ENCODE results near the gene KIRREL3. TPM values are rescaled to one million over a fixed set of nuclear protein-coding genes. Genes with fewer than 3 reads are reported as not detected.

Gene KIRREL3
- total RNA-seq, 1 donor from 2014 or later: 0.24 TPM

DNA sequence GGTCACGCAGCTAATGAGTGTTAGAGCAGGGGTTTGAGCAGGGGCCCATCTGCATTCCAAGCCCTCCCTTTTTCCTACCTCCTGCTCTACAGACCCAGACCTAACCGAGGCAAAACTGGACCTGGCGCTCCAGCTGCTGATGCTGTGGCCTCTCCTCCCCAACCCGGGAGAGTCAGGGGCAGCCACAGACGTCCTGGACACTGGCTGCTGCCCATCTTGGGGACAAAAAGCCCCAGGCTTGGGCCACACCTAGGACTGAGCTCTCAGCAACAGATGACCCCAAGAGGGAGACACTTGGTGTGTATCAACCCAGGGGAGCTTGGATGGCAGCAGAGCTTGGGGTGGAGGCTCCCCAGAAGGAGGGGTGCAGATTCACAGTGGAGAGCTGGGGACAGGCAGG is 472.5 kb downstream of the KIRREL3 start:
- intact Hi-C loops (cut with DNase I): no loop called here
- ATAC-seq (no peak), DNase-seq (ENCODE audit: missing footprints) (no peak)

DNA sequence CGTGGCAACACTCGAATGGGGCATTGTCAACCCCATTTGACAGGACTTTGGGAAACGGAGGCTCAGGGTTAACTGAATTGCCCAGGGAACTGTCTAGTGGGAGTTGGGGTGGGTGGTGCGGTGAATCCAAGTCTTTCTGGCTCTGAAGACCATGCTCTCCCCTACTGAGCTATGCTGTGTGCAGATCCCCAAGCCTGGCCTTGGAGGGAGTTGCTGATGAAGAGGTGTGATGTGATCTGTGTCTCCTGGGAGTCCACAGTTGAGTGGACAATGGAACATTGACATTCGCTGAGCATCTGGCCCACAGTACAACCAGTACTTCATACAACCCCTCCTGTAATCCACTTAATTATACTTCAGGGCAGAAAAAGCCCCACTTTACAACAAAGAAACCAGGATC is 472.9 kb downstream of the KIRREL3 start:
- ATAC-seq (no peak), DNase-seq (ENCODE audit: missing footprints) (no peak)
- intact Hi-C loops (cut with DNase I): no loop called here

DNA sequence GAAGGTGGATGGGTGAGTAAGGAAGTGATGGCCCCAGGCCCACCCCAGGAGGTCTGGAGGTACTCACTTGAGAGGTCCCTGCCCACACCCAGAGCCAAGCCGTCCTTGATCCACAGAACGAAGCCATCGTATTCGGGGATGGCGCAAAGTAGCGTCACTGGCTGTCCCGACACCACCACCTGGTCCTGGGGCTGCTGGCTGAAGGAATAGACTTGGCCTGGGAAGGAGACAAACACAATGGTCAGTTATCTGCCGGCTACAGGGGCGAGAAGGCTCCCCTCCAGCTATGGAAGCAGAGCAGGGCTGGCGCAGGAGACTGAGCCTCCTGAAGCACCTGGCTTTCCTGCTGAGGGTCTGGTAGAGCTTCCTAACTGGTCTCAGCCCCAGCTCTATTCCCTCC is 474.1 kb downstream of the KIRREL3 start:
- DNase-seq (ENCODE audit: missing footprints): no peak
- intact Hi-C loops (cut with DNase I): no loop called here
- ATAC-seq: no peak

DNA sequence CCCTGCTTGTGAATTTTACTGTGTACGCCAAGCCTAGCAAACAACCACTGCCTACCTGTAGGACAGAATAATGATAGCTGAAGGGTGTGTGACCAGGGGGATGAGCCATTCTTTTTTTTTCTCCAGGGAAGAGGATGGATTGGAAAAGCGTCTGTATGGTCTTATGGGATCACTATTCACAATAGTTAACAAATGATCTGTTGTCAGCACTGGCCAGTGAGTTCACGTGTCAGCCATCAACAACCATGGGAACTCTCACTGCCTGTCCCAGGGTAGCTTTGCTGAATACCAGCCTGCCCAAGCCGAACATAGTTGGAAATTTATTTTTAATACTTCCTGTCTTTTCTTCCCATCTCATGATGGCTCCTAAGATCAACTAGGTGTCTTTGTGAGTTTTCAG is 474.9 kb downstream of the KIRREL3 start:
- intact Hi-C loops (cut with DNase I): no loop called here
- ATAC-seq: no peak
- DNase-seq (ENCODE audit: missing footprints): no peak

DNA sequence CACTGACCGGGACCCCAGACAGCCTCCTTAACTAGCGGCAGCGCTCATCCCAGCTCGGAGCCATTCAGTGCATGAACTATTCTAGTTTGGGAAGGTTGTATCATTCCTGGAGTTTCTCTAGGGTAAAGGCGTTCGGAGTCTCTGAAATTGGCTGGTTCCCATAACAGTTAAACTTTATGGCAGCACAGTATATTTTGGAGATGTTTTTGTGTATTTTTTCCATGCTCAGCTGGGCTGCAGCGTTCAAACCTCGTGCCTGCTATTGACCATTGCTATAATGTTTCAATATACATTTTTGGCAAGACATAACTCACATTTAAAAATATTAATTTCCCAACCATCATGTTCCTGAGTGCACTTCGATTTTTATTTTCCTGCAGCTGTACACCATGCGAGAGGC is 475.4 kb downstream of the KIRREL3 start:
- no peak for ATAC-seq
- intact Hi-C loops (cut with DNase I): no loop called here
- DNase-seq (ENCODE audit: missing footprints): no peak

DNA sequence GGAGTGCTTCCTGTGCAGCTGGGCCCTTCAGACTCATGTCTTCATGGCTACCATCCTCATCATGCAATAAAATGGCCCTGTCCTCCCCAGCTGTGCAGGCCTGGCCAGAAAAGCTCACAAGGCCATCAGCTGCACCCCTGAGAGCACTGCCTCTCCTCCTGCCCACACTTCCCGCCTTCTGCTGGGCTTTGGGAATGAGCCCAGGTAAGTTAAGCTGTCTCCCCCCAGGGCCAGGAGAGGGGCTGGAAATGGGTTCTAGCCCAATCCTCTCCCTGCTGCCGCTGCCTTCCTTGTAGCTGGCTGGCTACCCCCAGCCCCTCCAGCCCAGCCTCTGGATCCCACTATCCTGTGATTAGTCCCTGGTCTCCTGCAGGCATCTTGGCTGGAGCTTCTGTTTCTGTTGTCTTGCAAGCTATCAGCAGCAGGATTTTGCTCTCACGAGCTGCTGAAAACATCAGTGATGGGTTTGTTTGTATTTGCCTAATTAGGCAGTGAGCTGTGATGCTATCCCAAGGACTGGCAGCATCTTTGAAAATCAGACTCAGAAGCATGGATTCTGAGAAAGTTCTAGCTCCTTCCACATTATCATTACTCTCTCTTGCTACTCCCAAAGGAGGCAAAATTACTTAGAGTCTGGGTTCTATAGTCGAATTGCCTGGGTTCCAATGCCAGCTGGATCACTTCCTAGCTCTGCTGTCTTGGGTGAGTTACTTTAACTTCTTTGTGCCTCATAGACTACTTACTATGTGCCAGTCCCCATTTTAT is 476.9 kb downstream of the KIRREL3 start:
- ATAC-seq: no peak
- DNase-seq (ENCODE audit: missing footprints): no peak
- intact Hi-C loops (cut with DNase I): no loop called here

DNA sequence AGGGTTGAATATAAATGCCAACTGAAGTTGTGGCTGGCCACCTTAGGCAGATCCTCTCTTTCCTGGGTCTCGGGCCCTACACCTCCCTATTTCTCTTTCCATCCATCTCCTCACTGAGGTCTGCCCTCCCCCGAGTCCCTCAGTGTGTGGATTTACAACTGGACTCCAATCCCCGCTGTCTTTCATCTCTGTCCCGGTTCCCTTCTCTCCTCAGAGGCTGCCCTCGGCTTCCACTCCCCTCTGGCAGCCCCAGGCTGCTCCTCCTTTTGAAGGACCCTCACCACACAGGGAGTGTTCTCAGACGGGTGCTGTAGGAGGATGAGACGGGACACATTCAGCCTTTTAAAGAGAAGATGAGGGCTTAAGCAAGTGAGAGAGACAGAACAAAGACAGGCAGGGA is 478.0 kb downstream of the KIRREL3 start:
- ATAC-seq (no peak), DNase-seq (ENCODE audit: missing footprints) (no peak)
- intact Hi-C loops (cut with DNase I): no loop called here

DNA sequence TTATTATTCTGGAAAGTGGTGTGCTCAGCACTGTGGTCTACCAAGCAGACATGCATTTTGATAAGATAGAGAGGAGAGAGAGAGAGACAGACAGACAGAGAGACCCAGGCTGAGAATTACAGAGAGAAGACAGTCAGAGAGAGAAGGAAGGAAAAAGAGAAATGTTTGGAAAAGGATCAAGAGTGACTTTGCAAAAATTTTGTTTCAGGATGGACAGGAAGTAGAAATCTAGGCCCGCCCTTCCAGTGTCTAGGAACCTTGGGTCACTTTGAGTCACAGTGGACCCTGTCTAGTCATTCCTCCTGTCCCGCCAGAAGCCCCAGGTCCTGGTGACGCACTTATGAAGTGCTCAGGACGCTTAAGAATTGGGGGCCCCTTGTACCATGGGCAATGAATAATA is 478.4 kb downstream of the KIRREL3 start:
- ATAC-seq (no peak), DNase-seq (ENCODE audit: missing footprints) (no peak)
- intact Hi-C loops (cut with DNase I): no loop called here

DNA sequence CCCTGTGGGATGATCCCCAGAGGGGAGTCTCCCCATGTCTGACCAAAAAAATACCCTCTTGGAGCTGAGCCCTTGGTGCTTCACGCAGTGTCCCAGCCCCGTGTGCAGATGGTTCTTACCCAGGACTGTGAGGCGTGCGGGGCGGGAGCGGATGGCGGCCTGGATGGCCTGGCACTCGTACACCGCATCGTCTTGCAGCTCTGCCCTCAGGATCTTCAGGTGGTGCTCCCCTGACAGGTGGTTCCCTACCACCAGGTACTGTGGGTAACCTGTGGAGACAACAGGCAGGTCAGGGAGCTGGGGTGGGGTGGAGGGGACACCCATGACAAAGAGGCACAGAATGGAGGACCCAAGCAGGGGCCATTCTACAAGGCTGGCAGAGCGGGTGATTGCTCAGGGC is 479.4 kb downstream of the KIRREL3 start:
- DNase-seq (ENCODE audit: missing footprints) (no peak), ATAC-seq (no peak)
- intact Hi-C loops (cut with DNase I): no loop called here

DNA sequence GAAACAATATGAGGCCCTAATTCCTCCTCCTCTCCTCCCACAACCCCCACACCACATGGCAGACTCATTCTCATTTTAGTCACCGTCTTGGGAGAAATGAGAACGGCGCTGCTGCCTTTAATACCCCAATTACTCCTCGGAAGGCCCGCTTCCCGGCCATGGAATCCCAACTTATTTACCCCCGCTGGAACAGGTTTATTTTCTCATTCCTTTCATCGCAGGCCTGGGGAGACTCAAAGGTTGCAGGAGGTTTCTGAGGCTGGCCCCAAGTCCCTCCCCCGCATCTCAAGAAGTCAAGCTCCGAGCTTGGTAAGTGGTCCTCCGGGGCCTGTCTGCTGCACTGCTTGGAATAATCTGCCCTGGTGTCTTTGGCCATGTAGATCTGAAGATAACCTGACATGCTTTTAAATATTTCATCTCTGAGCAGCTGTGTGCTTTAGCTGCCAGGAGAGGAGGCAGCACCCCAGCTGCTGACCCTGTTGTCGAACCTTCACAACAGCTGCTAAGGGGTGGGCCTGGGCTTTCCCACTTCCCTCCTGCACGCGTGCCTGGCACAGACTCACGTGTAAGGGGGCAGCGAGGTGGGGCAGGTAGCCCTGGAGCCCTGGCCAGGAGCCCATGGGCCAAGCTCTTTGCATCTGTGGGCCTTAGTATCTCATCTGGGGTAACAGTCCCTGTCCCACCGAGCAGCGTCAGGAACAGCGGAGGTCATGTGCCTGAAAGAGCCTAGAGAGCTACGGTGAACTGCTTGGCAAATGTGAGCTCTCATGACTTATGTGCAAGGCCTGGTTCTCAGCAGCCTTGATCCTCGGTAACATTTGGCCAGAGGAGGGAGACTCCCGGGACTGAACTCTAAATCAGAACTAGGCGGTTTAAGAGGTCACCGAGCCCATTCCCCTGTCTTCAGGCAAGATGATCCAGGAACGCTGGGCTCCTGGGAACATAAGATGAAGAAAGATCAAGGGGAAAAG is 480.5 kb downstream of the KIRREL3 start:
- ATAC-seq: no peak
- intact Hi-C loops (cut with DNase I): no loop called here
- no peak for DNase-seq (ENCODE audit: missing footprints)

DNA sequence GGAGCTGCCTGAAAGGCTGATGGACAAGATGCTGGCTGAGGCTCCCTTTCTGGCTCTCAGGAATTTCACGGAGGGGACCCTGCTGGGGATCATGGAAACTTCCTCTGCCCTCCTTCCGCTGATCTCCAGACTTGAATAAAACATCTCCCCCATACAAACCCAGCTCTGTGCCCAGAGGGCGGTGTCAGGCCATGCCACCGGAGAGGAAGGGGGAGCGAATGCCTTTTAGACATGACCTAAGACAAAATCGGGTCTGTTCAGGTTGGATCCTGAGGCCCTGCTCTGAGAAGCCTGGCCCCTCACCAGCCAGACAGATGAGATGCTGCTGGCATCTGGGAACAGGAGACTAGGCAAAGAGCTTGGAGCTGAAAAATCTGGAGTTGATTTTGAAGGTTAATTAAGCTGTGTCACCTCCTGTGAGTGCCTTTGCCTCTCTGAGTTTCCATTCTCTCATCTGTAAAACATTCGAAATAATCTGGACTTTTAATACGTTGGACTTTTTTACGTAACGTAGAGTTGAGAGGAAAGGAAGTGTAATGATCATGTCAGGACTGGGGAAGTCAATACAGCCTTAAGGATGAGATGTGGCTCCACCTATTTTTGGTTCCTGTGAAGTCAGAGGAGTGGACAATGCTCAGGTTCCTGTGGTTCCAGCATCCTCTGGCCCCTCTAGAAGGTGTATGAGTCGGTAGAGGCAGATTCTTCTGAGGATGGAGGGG is 481.4 kb downstream of the KIRREL3 start:
- DNase-seq (ENCODE audit: missing footprints): no peak
- no peak for ATAC-seq

DNA sequence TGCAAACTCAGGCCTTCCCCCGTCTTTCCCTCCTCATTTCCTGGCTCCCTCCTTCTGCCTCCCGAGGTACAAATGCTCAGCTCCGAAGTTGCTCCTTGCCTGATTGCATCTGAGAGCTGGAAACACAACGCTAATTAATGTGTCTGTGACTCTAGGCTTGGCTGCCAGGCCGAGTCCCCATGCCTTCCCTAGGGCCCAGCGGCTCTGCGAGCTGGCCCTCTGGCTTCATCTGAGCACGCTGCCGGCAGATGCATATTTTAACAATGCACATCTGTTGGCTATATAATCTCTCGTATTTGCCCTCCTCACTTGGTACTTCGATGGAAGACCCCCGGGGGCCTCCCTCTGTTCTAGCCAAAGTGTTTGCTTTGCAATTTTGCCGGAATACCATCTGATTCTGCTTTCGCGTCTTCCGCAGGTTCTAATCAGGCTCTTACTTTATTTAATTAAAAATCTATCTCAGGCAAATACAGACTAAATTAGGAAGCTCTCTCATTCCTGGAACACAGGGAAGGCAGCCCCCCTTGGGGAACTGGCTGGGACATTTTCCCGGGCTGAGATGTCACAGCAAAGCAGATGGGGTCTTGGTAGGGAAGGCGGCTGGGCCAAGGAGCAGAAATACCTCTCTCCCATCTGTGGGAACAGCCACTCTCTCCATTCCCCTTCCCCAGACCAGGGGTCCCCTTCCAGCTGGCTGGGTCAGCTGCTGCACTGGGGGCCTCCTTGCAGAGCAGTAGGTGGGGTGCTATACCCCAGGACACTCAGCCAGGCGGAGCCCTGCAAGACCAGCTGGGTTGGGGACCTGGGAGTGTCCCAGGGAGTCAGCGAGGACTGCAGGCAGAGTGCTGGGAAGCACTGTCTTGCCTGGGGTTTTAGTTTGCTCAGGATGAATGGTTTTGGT is 482.2 kb downstream of the KIRREL3 start:
- intact Hi-C loops (cut with DNase I): no loop called here
- ATAC-seq (no peak), DNase-seq (ENCODE audit: missing footprints) (no peak)

More for the DNA sequence above, 481.4 kb downstream of the KIRREL3 start:
- intact Hi-C loops (cut with DNase I): no loop called here

DNA sequence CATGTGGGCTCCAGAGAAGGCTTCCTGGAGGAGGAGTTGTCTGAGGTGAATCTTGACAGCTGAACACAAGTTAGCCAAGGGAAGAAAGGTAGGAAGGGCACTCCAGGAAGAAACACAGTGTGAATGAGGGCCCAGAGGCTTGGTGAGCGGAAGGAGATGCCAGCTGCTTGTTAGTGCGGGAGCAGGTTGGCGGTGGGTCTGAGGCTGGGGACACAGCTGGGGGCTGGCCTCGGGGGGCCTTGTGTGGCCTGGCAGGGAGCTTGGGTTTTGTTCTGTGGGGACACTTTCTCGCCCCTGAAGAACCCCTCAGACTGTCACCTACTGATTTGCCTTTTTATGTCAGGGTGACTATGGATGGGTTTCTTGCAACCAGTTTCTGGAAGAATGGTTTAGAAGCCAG is 485.1 kb downstream of the KIRREL3 start:
- ATAC-seq: no peak

DNA sequence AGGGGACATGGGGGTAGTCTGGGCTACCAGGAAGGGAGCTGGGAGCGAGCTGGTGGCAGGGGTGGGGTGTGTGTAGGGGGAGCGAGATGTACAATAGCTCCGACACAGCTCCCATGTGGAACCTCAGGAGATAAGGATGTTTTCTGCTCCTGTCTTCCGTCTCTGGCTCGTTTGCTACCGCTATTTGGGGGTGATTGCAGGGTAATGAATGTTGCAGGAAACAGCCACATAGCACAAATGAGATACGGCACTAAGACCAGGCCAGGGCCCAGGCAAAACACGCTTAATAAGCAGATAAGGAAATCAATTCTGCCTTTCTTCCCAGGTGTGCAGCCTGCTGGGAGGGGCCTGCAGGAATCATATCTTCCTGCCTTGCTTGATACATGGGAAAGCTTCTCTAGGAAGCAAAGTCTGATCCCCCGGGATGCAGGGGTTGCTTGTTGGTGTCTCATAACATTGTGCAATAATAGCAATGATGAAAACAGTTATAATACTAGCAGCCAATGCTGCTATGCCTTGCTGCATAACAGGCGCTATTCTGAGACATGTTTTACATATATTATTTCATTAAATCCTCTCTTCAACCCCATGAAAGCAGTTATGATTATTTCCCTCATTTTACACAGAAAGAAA is 486.4 kb downstream of the KIRREL3 start:
- DNase-seq (ENCODE audit: missing footprints): no peak
- intact Hi-C loops (cut with DNase I): no loop called here
- ATAC-seq: no peak

More for the DNA sequence above, 485.1 kb downstream of the KIRREL3 start:
- intact Hi-C loops (cut with DNase I): no loop called here
- DNase-seq (ENCODE audit: missing footprints): no peak

DNA sequence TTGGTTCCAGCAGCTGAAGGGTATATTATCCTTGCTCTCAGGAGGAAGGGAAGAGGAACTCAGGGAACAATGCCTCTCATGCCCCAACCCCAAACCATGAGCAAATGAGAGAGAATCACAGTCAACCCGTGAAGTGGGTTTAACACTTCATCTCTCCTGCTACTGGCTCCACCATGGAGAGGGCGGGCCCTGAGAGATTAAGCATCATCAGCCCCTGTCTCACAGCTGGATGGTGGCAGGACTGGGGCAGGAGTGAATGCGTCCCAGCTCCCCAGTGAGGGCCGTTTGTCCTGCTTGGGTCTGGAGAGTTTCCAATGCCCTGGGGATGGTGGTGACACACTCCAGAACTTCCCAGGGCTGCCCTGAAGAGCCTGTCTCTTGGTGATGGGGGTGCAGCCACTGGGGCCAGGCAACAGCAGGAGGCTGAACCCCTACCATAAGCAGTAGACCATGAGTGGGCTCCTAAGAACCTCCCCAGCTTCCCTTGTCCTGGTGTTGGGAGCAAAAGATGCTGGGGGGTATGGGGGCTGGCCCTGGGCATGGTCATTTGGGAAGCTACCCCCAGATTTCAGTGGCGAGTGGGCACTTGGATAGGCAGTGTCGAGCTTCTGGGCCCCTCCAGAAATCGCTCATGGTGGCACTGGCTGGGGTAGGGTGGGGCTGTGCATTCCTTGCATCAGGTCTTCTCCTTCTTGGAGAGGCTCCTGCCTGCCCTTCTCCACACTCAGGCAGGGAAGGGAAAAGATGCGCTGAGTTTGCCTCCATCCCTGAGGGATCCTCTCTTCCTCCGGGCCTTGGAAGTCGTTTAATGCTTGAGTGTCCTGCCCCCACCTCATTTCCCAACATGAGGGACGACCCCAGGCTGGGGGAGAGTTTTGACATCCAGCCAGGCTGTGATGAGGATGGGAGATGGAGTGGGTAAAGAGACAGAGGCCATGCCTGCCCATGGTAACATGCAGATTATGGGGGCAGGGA is 487.5 kb downstream of the KIRREL3 start:
- intact Hi-C loops (cut with DNase I): no loop called here
- no peak for DNase-seq (ENCODE audit: missing footprints)
- no peak for ATAC-seq

DNA sequence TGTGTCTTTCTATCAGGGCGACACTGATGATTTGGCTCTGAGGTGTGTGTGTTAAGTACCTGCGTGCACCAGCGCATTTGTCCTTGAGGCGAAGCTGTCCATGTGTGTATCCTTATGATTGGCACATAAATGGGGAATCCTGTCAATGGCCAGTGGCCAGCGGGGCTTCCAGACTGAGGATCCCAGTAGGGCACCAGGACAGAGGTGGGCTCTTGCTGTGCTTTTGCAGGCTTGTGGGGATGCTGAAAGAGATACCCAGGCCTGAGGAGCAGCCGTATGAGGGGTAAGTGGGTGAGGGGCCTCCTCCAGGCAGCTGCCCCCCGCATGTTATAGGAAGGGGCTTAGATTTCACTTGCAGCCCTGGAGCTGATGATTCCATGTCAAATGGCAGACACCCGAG is 488.3 kb downstream of the KIRREL3 start:
- intact Hi-C loops (cut with DNase I): no loop called here
- DNase-seq (ENCODE audit: missing footprints) (peak; percentile 60), ATAC-seq (no peak)
